ENCODE data around the gene GUK1.
A peak's percentile ranks its signal among the peaks of the same experiment; 100 is the strongest.

GUK1 gene

GRCh38 chr1:228150461-228151179, 10.5 kb downstream of the GUK1 start:
- DNase-seq (ENCODE audit: low spot score): no peak

DNA sequence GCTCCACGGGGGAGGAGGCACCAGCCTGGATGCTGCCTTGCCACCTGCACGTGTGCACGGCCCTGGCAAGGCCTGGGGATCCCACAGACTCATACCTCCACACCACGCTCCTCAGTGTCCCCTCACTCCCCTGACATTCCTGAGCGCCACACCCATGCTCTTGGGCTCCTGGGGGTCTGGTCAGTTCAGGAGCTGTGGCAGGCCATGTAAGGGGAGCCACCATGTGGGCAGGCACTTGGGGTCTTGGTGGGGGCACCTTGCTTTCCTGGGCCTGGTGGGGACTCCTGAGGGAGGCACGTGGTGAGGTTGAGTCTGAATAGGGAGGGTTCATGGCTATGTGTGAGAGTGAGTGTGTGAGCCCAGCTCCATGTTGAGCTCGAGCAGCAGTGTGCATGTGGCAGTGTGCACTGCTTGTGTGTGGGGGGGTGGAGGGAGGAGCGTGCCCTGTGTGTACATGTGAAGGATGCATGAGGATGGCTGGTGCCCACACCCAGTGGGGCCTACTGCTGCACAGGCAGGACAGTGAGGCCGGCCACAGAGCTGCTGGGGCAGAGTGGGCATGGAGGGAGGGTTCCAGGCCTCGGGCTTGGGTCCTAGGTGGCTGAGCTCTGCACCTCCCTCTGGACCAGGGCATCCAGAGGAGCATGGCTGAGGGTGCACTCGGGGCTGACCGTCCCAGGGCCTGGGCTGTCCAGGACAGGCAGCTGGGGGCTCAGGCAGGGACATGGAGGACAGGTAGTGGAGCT, 11.3 kb downstream of the GUK1 start:
- DNase-seq (ENCODE audit: low spot score): no peak

- DNase-seq (ENCODE audit: low spot score): no peak
Observed at GRCh38 chr1:228152097-228152917, 12.2 kb downstream of the GUK1 start.

GRCh38 chr1:228152918-228153258, 12.8 kb downstream of the GUK1 start:
- DNase-seq (ENCODE audit: low spot score): no peak

GRCh38 chr1:228154021-228154669, 14.1 kb downstream of the GUK1 start:
- DNase-seq (ENCODE audit: low spot score): no peak

DNA sequence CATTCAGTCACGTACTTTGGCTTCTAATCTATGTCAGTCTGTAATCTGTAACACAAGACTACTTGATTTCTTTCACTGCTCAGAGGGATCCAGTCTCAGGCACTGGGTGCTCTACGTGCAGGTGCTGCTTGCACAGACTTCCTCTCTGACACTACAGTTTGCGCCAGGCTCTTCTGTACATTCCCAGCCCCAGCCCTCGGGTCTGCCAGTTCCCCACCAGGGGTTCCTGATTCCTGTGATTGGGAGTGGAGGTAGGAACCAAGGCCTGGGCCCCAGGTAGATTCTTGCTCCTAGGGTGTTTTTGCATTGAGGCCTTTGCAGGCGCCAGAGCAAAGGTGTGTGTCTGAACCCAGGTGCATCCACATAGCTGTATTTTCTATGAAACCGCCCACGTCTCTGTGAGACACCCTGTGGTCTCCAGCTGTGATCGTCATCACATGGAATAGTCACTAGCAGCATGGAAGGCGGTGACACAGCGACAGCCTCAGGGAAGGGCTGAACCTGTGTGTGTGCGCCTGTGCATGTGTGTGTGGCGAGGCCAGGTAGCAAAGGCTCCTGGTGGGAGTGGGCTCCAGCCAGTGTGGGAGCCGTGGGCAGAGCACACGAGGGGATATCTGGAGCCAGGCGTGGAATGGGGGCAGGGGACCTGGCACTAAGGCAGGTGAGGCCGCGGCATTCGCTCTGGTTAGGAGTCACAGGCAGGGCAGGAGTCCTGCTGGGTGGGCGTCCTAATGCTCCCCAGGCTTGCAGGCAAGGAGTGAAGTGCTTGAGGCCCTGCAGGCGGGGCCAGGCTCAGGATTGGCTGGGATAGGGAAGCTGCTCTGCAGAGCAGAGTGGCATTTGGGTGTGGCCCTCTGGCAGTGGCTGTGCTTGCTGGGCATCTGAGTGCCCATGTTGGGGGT, 14.8 kb downstream of the GUK1 start:
- DNase-seq (ENCODE audit: low spot score): peak; percentile 64

- DNase-seq (ENCODE audit: low spot score): no peak
Observed at GRCh38 chr1:228155596-228156514, 15.8 kb downstream of the GUK1 start.

DNA sequence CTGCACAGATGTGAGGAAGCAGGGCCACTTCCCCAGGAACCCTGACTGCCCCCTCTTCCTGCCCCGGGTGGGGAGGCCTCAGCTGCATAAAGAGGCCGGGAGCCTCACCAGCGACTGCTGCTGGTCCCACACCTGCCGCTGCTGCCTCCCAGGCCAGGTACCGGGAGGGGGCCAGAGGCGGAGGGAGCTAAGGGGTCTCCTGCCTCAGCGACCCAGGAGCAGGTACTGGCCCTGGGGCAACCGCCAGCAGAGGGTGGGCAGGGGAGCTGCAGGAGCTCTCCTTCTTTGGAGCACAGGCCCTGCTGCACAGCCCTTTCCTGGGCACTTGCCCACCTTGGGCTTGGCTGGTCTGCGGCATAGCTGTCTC, 16.4 kb downstream of the GUK1 start:
- DNase-seq (ENCODE audit: low spot score): no peak

DNA sequence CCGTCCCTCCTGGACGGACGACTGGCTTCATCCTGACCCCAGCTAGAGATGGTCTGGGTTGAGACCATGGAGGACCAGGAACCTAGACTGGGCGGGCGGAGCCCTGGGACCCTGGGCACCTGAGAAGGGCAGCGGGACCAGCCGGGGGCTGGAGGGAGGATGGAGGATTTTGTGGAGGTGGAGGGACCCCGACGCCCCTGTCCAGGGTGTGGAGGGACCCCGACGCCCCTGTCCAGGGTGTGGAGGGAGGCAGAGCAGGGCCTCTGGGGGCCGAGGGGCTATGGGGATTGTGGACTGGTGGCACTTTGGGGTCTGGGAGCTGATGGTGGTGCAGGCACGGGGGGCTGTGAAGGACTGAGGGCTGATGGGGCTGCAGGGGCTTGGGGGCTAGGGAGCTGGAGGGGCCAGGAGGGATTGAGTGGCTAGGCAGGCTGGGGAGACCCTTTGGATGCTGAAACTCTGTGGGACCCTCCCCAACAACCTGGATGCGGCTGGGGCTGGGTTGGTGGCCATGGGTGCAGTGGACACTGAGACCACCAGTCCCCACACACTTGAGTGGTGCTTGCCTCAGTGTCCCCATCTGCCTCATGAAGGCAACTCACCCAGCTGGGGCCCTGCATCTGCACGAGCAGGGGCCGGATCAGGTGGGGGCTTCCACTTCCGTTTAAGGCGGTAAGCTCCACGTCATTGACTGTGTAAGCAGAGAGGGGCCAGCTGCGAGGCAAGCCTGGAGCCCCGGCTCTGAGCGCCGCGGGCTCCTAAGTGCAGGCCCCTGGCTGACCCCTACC, 17.1 kb downstream of the GUK1 start:
- DNase-seq (ENCODE audit: low spot score): no peak

GRCh38 chr1:228157729-228158126, 17.6 kb downstream of the GUK1 start:
- no peak for DNase-seq (ENCODE audit: low spot score)

- DNase-seq (ENCODE audit: low spot score): no peak
Observed at GRCh38 chr1:228158151-228159007, 18.3 kb downstream of the GUK1 start.

DNA sequence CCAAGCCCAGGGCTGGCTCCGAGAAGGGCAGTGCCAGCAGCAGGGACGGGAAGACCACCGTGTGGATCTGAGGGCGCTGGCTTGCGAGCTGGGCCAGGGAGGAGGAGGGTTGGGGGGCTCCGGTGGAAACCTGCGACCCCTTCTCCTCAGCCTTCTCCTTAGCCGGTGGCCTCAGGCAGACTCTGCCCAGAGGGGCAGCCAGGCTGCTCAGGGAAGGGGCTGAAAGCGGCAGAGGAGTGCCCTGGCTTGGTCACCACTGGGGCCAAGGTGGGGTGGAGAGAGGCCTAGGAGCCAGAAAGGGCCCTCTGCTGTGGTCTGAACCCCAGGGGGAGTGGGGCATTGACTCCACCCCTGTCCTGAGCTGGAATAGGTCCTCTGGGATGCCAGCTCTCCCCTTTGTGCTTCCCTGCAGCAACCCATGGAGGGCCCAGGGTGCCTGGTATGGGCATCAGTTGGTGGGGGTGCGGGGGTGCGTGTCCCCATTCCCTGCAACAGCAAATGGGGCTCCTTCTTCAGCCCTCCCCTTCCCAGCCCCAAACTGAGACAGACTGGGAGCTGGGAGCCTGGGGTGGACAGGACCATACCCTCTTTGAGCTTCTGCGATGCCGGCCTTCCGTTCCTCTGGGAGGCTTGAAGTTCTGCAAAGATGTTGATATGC, 19.1 kb downstream of the GUK1 start:
- DNase-seq (ENCODE audit: low spot score): no peak

DNA sequence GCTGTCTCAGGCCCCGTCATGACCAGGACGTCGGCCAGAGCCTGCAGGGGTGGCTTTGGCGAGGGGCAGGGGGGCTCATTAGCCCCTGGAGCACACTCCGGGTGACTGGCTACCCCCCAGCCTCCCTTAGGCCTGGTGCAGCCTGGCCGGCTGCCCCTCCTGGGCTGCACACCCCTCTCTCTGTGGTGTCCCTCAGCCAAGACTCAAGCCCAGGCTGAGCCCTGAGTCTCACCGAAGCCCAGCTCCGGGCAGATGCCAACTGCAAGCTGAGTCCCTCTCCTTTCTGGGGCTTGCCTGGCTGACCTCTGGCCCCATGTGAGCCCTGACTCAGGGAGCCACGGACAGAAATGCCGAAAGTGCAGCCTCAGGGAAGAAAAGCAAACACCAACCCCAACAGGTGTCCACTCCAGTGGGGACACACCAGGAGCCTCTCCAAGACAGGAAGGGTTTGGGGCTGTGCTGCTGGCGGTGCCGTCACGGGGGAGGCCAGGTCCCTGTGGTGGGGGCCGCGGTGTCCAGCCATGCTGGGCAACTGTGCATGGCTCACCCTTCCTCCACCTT, 20.2 kb downstream of the GUK1 start:
- DNase-seq (ENCODE audit: low spot score): no peak

GRCh38 chr1:228161362-228161761, 21.3 kb downstream of the GUK1 start:
- no peak for DNase-seq (ENCODE audit: low spot score)

DNA sequence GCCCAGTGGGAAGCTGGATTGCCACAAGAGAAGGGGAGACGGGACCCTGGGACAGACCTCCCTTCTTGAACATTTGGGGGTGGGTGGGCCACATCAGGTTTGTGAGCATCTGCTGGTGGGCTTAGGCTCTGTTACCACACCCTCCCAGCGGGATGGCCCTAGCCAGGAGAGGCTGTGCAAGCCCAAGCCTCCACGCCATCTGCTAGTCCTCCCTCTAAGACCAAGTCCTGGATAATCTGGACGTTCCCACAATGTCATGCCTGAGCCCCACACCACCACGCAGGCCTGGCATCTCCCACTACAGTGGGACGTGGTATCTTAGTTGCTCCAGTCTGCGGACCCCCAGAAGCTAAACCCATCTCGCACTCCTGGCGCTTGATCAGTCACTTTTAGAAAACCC, 21.8 kb downstream of the GUK1 start:
- no peak for DNase-seq (ENCODE audit: low spot score)

DNA sequence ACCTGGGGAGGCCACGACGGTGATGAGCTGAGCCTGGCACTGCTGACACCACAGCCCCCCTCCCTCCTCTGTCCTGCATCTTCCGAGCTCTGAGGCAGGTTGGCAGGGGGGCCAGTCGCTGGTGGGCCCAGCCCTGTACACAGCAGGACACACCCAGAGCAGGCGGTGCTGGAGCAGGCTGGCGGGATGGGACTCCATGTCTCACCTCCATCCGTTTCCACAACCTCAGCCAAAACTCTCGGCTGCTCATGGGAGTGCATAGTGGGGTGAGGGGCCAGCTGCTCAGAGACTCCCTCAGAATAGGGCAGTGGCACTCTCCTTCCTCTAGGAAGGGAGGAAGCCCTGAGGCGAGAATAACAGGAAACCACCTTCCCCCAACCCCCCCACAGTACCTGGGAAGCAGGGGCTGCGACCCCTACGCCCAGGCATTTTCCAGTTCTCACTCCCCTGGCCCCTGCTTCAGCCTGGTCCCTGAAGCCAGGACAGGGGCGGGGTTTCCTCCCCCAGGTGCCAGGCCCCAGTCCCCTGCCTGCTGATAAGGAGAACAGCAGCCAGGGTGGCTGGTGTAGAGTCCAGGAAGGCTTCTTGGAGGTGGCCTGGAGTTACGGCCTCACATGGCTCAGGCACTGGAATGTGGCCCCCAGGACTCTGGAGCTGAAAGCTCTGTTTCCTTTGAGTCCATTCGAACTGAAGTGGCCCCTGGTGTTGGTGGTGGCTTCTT, 22.4 kb downstream of the GUK1 start:
- DNase-seq (ENCODE audit: low spot score): no peak

Measured in SW480 (cell line).